ENCODE measurements around the gene OGG1.
"Not testable (repeated sequence)": the region's sequence is repeated elsewhere in the genome, so short reads cannot be mapped to it uniquely, and the experiment has no call there.

OGG1 gene

DNA sequence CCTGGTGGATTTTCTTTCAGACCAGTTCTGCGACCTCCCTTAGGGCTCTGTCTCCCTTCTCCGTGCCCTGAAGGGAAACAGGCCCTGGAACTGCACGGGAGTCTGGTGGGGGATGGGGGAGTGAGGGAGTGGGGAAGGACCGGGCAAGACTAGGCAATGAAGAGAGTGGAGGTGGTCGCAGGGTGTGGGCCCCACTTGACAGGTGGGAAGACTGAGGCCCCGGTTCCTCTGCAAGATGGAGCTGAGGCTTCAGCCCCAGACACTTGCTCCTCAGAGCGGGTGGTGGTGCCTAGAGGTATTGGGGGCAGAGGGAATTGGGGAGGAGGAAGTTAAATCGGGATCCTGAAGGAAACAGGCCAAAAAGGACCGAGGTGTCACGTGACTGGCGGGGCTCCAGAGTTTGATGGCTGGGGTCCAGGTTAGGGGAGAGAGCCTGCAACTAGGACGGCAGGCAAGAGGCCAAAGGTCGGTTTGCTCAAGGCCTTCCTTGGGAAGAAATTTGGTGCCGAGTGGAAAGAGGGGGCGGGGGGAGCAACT, 20.6 kb downstream of the OGG1 start:
- H3K9ac ChIP-seq (ENCODE audit: low read length in 5 of 5): peak overlapping the region; percentile 63 to 91 (median 87)
- H3K27me3 ChIP-seq (ENCODE audit: control insufficient read depth in 5 of 5, insufficient read depth in 4 of 5, low read length in 5 of 5): no peaks in the 10 kb centered on the region
- H3K9me3 ChIP-seq (ENCODE audit: control insufficient read depth in 5 of 5, low read length in 5 of 5): no peaks in the 10 kb centered on the region
- peaks cover under 1 to 12% (median 9%) of the 10 kb centered on the region in 5 donors for H3K36me3 ChIP-seq (ENCODE audit: control insufficient read depth in 5 of 5, insufficient read depth in 5 of 5, low read length in 5 of 5)
- peak overlapping the region; percentile 69 to 84 (median 81) for H3K4me3 ChIP-seq (ENCODE audit: low read depth in 1 of 5, low read length in 5 of 5)
- peaks cover 13 to 55% (median 49%) of the 10 kb centered on the region in 5 donors for H3K4me1 ChIP-seq (ENCODE audit: control insufficient read depth in 5 of 5, insufficient read depth in 5 of 5, low read length in 5 of 5)
- H3K27ac ChIP-seq (ENCODE audit: low read depth, low read length): peak overlapping the region; percentile 97

GRCh38 chr3:9771007-9771406, 21.3 kb downstream of the OGG1 start:
- not testable (repeated sequence) for H3K9ac ChIP-seq (ENCODE audit: low read length in 5 of 5); H3K27me3 ChIP-seq (ENCODE audit: control insufficient read depth in 5 of 5, insufficient read depth in 4 of 5, low read length in 5 of 5); H3K4me3 ChIP-seq (ENCODE audit: low read depth in 1 of 5, low read length in 5 of 5); H3K36me3 ChIP-seq (ENCODE audit: control insufficient read depth in 5 of 5, insufficient read depth in 5 of 5, low read length in 5 of 5); H3K9me3 ChIP-seq (ENCODE audit: control insufficient read depth in 5 of 5, low read length in 5 of 5)
- Histone ChIP-seq H3K4me1 (ENCODE audit: control insufficient read depth in 5 of 5, insufficient read depth in 5 of 5, low read length in 5 of 5) (peaks cover 13 to 55% (median 48%) of the 10 kb centered on the region in 5 donors), H3K27ac (ENCODE audit: low read depth, low read length) (peak overlapping the region; percentile 97)

GRCh38 chr3:9776896-9777693, 27.3 kb downstream of the OGG1 start:
- H3K27ac ChIP-seq (ENCODE audit: low read depth, low read length): no peak overlapping the region
- peaks cover 2 to 52% (median 27%) of the 10 kb centered on the region in 5 donors for H3K4me1 ChIP-seq (ENCODE audit: control insufficient read depth in 5 of 5, insufficient read depth in 5 of 5, low read length in 5 of 5)
- H3K9me3 ChIP-seq (ENCODE audit: control insufficient read depth in 5 of 5, low read length in 5 of 5): no peaks in the 10 kb centered on the region
- H3K9ac ChIP-seq (ENCODE audit: low read length in 5 of 5): no peak overlapping the region
- peaks cover under 1 to 20% (median 18%) of the 10 kb centered on the region in 5 donors for H3K36me3 ChIP-seq (ENCODE audit: control insufficient read depth in 5 of 5, insufficient read depth in 5 of 5, low read length in 5 of 5)
- H3K27me3 ChIP-seq (ENCODE audit: control insufficient read depth in 5 of 5, insufficient read depth in 4 of 5, low read length in 5 of 5): no peaks in the 10 kb centered on the region
- no peak overlapping the region for H3K4me3 ChIP-seq (ENCODE audit: low read depth in 1 of 5, low read length in 5 of 5)

DNA sequence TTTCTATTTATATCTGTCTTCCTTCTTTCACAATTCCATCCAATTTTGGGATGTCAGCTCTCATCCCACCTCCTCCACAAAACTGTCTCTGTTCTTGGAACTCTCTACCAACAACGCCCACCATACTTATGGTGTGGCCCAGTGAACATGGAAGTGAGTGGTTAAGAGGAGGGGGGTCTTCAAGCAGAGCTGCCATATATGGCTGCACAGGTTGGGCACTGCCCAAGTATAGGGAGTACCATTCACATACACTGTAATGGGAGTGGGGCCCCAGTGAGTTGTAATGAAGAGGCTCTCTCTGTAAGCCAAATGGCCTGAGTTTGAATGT, 27.9 kb downstream of the OGG1 start:
- Histone ChIP-seq H3K36me3 (ENCODE audit: control insufficient read depth in 5 of 5, insufficient read depth in 5 of 5, low read length in 5 of 5) (peaks cover 4 to 26% (median 24%) of the 10 kb centered on the region in 5 donors), H3K9me3 (ENCODE audit: control insufficient read depth in 5 of 5, low read length in 5 of 5) (no peaks in the 10 kb centered on the region), H3K9ac (ENCODE audit: low read length in 5 of 5) (no peak overlapping the region), H3K27ac (ENCODE audit: low read depth, low read length) (no peak overlapping the region), H3K4me1 (ENCODE audit: control insufficient read depth in 5 of 5, insufficient read depth in 5 of 5, low read length in 5 of 5) (peaks cover 2 to 52% (median 26%) of the 10 kb centered on the region in 5 donors), H3K27me3 (ENCODE audit: control insufficient read depth in 5 of 5, insufficient read depth in 4 of 5, low read length in 5 of 5) (no peaks in the 10 kb centered on the region), H3K4me3 (ENCODE audit: low read depth in 1 of 5, low read length in 5 of 5) (no peak overlapping the region)

DNA sequence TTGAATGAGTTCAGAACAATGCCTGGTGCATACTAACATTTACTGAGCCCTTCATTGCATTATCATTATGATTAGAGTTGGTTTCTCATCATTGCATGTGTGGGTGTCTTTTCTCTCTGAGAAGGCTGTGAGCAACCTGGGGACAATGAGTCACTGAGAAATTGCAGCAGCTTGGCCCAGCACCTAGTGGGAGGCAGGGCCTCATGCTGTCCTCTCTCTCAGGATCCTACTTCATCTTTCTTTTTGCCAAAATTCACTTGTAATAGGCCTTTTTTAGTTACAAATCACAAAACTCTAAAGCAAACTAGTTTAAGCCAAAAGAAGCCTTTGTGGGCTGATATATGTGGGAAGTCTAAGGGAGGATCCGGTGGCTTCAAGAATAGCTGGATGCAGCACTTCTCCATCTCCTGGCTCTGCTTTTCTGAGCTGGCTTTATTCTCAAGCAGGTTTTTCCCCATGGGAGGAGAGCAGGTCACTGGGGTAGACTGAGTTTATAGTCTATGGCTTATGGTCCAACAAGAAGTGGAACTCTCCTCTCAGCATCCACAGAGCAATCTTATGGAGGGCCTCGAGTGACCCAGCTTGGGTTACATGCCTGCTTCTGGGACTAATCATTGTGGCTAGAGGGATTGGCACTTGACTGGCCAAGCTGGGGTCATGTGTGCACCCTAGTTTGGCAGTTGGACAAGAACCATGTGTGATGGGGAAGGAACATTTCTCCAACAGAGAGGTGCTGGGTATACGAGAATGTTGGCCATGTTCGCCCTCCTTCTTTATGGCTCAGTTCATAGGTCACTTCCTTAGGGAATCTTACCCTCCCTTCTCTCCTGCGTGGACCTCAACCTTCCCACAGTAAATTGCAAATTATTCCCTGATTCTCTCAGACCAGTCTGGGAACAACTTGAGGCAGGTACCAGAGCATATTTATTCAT, 28.7 kb downstream of the OGG1 start:
- Histone ChIP-seq H3K4me1 (ENCODE audit: control insufficient read depth in 5 of 5, insufficient read depth in 5 of 5, low read length in 5 of 5) (peaks cover 2 to 52% (median 26%) of the 10 kb centered on the region in 5 donors), H3K36me3 (ENCODE audit: control insufficient read depth in 5 of 5, insufficient read depth in 5 of 5, low read length in 5 of 5) (peaks cover 7 to 31% (median 28%) of the 10 kb centered on the region in 5 donors), H3K9me3 (ENCODE audit: control insufficient read depth in 5 of 5, low read length in 5 of 5) (no peaks in the 10 kb centered on the region), H3K9ac (ENCODE audit: low read length in 5 of 5) (no peak overlapping the region), H3K4me3 (ENCODE audit: low read depth in 1 of 5, low read length in 5 of 5) (no peak overlapping the region), H3K27ac (ENCODE audit: low read depth, low read length) (no peak overlapping the region), H3K27me3 (ENCODE audit: control insufficient read depth in 5 of 5, insufficient read depth in 4 of 5, low read length in 5 of 5) (no peaks in the 10 kb centered on the region)

- peaks cover 7 to 37% (median 33%) of the 10 kb centered on the region in 5 donors for H3K36me3 ChIP-seq (ENCODE audit: control insufficient read depth in 5 of 5, insufficient read depth in 5 of 5, low read length in 5 of 5)
- no peak overlapping the region for H3K9ac ChIP-seq (ENCODE audit: low read length in 5 of 5)
- peaks cover 2 to 52% (median 26%) of the 10 kb centered on the region in 5 donors for H3K4me1 ChIP-seq (ENCODE audit: control insufficient read depth in 5 of 5, insufficient read depth in 5 of 5, low read length in 5 of 5)
- no peaks in the 10 kb centered on the region for H3K9me3 ChIP-seq (ENCODE audit: control insufficient read depth in 5 of 5, low read length in 5 of 5)
- H3K27me3 ChIP-seq (ENCODE audit: control insufficient read depth in 5 of 5, insufficient read depth in 4 of 5, low read length in 5 of 5): no peaks in the 10 kb centered on the region
- no peak overlapping the region for H3K27ac ChIP-seq (ENCODE audit: low read depth, low read length)
- no peak overlapping the region for H3K4me3 ChIP-seq (ENCODE audit: low read depth in 1 of 5, low read length in 5 of 5)
Observed at GRCh38 chr3:9779075-9779593, 29.4 kb downstream of the OGG1 start.

- peaks cover 7 to 39% (median 35%) of the 10 kb centered on the region in 5 donors for H3K36me3 ChIP-seq (ENCODE audit: control insufficient read depth in 5 of 5, insufficient read depth in 5 of 5, low read length in 5 of 5)
Observed at GRCh38 chr3:9779721-9780457, 30.1 kb downstream of the OGG1 start.

DNA sequence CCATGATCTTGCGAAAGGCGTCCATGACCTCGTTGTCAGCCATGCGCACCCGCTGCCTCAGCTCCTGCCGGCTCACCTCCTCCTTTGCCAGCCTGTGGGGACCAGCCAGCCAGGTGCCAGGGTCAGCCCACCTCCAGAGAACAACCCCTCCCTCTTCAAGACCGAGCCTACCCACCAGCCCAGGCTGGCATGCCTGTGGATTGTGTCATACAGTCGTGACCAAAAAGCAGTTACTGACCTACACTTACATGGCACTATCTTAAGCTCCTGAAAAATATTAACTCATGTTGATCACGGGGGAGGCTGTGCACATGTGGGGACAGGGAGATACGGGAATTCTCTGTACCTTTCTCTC, 30.7 kb downstream of the OGG1 start:
- peaks cover 2 to 52% (median 26%) of the 10 kb centered on the region in 5 donors for H3K4me1 ChIP-seq (ENCODE audit: control insufficient read depth in 5 of 5, insufficient read depth in 5 of 5, low read length in 5 of 5)
- H3K27ac ChIP-seq (ENCODE audit: low read depth, low read length): no peak overlapping the region
- peak overlapping the region in 1 of 5 donors; percentile 35 for H3K9ac ChIP-seq (ENCODE audit: low read length in 5 of 5)
- H3K36me3 ChIP-seq (ENCODE audit: control insufficient read depth in 5 of 5, insufficient read depth in 5 of 5, low read length in 5 of 5): peaks cover 7 to 45% (median 39%) of the 10 kb centered on the region in 5 donors
- no peak overlapping the region for H3K4me3 ChIP-seq (ENCODE audit: low read depth in 1 of 5, low read length in 5 of 5)
- no peaks in the 10 kb centered on the region for H3K9me3 ChIP-seq (ENCODE audit: control insufficient read depth in 5 of 5, low read length in 5 of 5)
- no peaks in the 10 kb centered on the region for H3K27me3 ChIP-seq (ENCODE audit: control insufficient read depth in 5 of 5, insufficient read depth in 4 of 5, low read length in 5 of 5)

More at GRCh38 chr3:9779721-9780457, 30.1 kb downstream of the OGG1 start:
- Histone ChIP-seq H3K27me3 (ENCODE audit: control insufficient read depth in 5 of 5, insufficient read depth in 4 of 5, low read length in 5 of 5) (no peaks in the 10 kb centered on the region), H3K4me1 (ENCODE audit: control insufficient read depth in 5 of 5, insufficient read depth in 5 of 5, low read length in 5 of 5) (peaks cover 2 to 52% (median 26%) of the 10 kb centered on the region in 5 donors), H3K9ac (ENCODE audit: low read length in 5 of 5) (peak overlapping the region in 1 of 5 donors; percentile 35), H3K27ac (ENCODE audit: low read depth, low read length) (no peak overlapping the region), H3K9me3 (ENCODE audit: control insufficient read depth in 5 of 5, low read length in 5 of 5) (no peaks in the 10 kb centered on the region), H3K4me3 (ENCODE audit: low read depth in 1 of 5, low read length in 5 of 5) (no peak overlapping the region)

DNA sequence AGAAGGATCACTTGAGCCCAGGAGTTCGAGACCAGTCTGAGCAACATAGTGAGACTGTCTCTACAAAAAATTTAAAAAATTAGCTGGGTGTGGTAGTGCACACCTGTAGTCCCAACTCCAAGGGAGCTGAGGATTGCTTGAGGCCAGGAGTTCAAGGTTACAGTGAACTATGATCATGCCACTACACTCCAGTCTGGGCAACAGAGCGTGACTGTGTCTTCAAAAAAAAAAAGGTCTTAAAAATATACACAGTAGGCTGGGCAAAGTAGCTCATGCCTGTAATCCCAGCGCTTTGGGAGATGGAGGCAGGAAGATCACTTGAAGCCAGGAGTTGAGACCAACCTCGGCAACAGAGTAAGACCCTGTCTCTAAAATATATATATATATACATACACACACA, 31.2 kb downstream of the OGG1 start:
- H3K9me3 ChIP-seq (ENCODE audit: control insufficient read depth in 5 of 5, low read length in 5 of 5): no peaks in the 10 kb centered on the region
- H3K4me1 ChIP-seq (ENCODE audit: control insufficient read depth in 5 of 5, insufficient read depth in 5 of 5, low read length in 5 of 5): peaks cover 4 to 56% (median 29%) of the 10 kb centered on the region in 5 donors
- no peak overlapping the region for H3K27ac ChIP-seq (ENCODE audit: low read depth, low read length)
- no peak overlapping the region for H3K4me3 ChIP-seq (ENCODE audit: low read depth in 1 of 5, low read length in 5 of 5)
- peaks cover 7 to 48% (median 42%) of the 10 kb centered on the region in 5 donors for H3K36me3 ChIP-seq (ENCODE audit: control insufficient read depth in 5 of 5, insufficient read depth in 5 of 5, low read length in 5 of 5)
- H3K9ac ChIP-seq (ENCODE audit: low read length in 5 of 5): no peak overlapping the region
- H3K27me3 ChIP-seq (ENCODE audit: control insufficient read depth in 5 of 5, insufficient read depth in 4 of 5, low read length in 5 of 5): no peaks in the 10 kb centered on the region
